ENCODE data around the gene CDH19.

The CDH19 gene

GRCh38 chr18:66640431-66640830 is 36.5 kb upstream of the CDH19 start (continued):
- TF ChIP-seq CTCF (tag by site-specific recombination; IDR thresholded peaks at IDR 0.05): no peak
- no peak for TF ChIP-seq ZNF311 (tag by site-specific recombination; IDR thresholded peaks at IDR 0.05; ENCODE audit: borderline replicate concordance)
- TF ChIP-seq ZNF146 (tag by site-specific recombination; IDR thresholded peaks at IDR 0.05): no peak
- no peak for TF ChIP-seq REST (tag by site-specific recombination; IDR thresholded peaks at IDR 0.05)

GRCh38 chr18:66638856-66639629 is 35.2 kb upstream of the CDH19 start:
- H3K4me3 ChIP-seq (ENCODE audit: low read depth, low read length): no peak overlapping the region
- H3K36me3 ChIP-seq (ENCODE audit: control insufficient read depth in 2 of 2, insufficient read depth in 1 of 2, low read length in 2 of 2): no peaks in the 10 kb centered on the region
- POLR2A ChIA-PET: no interaction called here
- no peaks in the 10 kb centered on the region for H3K9me3 ChIP-seq (ENCODE audit: control insufficient read depth, insufficient read depth, low read depth, low read length)
- no peak overlapping the region for H3K27ac ChIP-seq (ENCODE audit: extremely low read depth, low read depth, low read length)
- TF ChIP-seq ZBTB7A (tag by site-specific recombination; IDR thresholded peaks at IDR 0.05; ENCODE audit: low read depth) (no peak), FEZF1 (tag by site-specific recombination; IDR thresholded peaks at IDR 0.05) (no peak), ZNF580 (tag by site-specific recombination; IDR thresholded peaks at IDR 0.05) (no peak), ZNF146 (tag by site-specific recombination; IDR thresholded peaks at IDR 0.05) (no peak), ZNF174 (tag by site-specific recombination; IDR thresholded peaks at IDR 0.05) (no peak), ZNF23 (tag by site-specific recombination; IDR thresholded peaks at IDR 0.05; ENCODE audit: borderline replicate concordance) (no peak), ZBTB17 (tag by site-specific recombination; IDR thresholded peaks at IDR 0.05) (no peak)
- CTCF ChIA-PET: interaction anchor here (0.7 kb wide), 1 partner anchor 436 kb away, joined by 3 read pairs; no protein-coding TSS in a partner anchor
- no peaks in the 10 kb centered on the region for H3K4me1 ChIP-seq (ENCODE audit: control insufficient read depth, insufficient read depth, low read length)

- CTCF ChIA-PET: no interaction called here
- no peaks in the 10 kb centered on the region for H3K36me3 ChIP-seq (ENCODE audit: control insufficient read depth in 2 of 2, insufficient read depth in 1 of 2, low read length in 2 of 2)
- no peaks in the 10 kb centered on the region for H3K4me1 ChIP-seq (ENCODE audit: control insufficient read depth, insufficient read depth, low read length)
- POLR2A ChIA-PET: no interaction called here
- H3K27ac ChIP-seq (ENCODE audit: extremely low read depth, low read depth, low read length): no peak overlapping the region
- H3K4me3 ChIP-seq (ENCODE audit: low read depth, low read length): no peak overlapping the region
- no peaks in the 10 kb centered on the region for H3K9me3 ChIP-seq (ENCODE audit: control insufficient read depth, insufficient read depth, low read depth, low read length)
- TF ChIP-seq YY1 (tag by site-specific recombination; IDR thresholded peaks at IDR 0.05) (no peak), IKZF3 (tag by site-specific recombination; IDR thresholded peaks at IDR 0.05) (no peak), ZNF555 (tag by site-specific recombination; conservative IDR thresholded peaks at IDR 0.05) (no peak), EGR2 (tag by site-specific recombination; IDR thresholded peaks at IDR 0.05; ENCODE audit: low read depth) (no peak), ZNF664 (tag by site-specific recombination; IDR thresholded peaks at IDR 0.05) (no peak), ZBTB48 (tag by site-specific recombination; IDR thresholded peaks at IDR 0.05) (no peak), ZNF571 (tag by site-specific recombination; IDR thresholded peaks at IDR 0.05) (no peak), ZSCAN23 (tag by site-specific recombination; IDR thresholded peaks at IDR 0.05) (no peak), ZXDB (tag by site-specific recombination; IDR thresholded peaks at IDR 0.05) (no peak), ZNF146 (tag by site-specific recombination; IDR thresholded peaks at IDR 0.05) (no peak), ZNF138 (tag by site-specific recombination; IDR thresholded peaks at IDR 0.05; ENCODE audit: borderline replicate concordance) (no peak), ZNF785 (tag by site-specific recombination; IDR thresholded peaks at IDR 0.05) (no peak), ZSCAN4 (tag by site-specific recombination; IDR thresholded peaks at IDR 0.05) (no peak), ZNF175 (tag by site-specific recombination; IDR thresholded peaks at IDR 0.05) (no peak), ZNF670 (tag by site-specific recombination; IDR thresholded peaks at IDR 0.05; ENCODE audit: low read depth) (no peak), ZIC2 (tag by site-specific recombination; IDR thresholded peaks at IDR 0.05) (no peak), ZBTB26 (tag by site-specific recombination; optimal IDR thresholded peaks at IDR 0.05) (no peak)
These were observed 31.5 kb upstream of the CDH19 start for GRCh38 chr18:66635342-66635741.

Measured in HEK293 (cell line).